GM23338 (cell line): Measurements from ENCODE around the gene HTR6. TPM values are rescaled to one million over a fixed set of nuclear protein-coding genes. Genes with fewer than 3 reads are reported as not detected.

Experiments used
- ATAC-seq: fragments of 200-7000 bp; cut with Tn5 transposase; 3 replicates; pipeline ENCODE4 v1.9.1; 2020
- DNase-seq: peaks from one replicate; pipeline ENCODE4 v3.0.0-alpha.2; 2015; ENCODE audit warnings: low spot score
- H2AFZ ChIP-seq: fragments of 200-600 bp; sonication (generic); 2 replicates; pipeline ENCODE4 v1.8.0; 2016; ENCODE audit warnings: antibody characterized with exemption, mild to moderate bottlenecking, moderate library complexity
- H3F3A ChIP-seq: fragments of 200-600 bp; sonication (generic); replicated peaks from 2 replicates; pipeline ENCODE4 v1.8.0; 2017; ENCODE audit warnings: antibody characterized with exemption, mixed run types, low read depth
- H3K27ac ChIP-seq: fragments of 200-600 bp; sonication (generic); 2 replicates; pipeline ENCODE4 v1.6.1; 2016; ENCODE audit warnings: low read depth
- H3K27me3 ChIP-seq: fragments of 200-600 bp; sonication (generic); 2 replicates; pipeline ENCODE4 v1.8.0; 2016; ENCODE audit warnings: mild to moderate bottlenecking, mixed run types, moderate library complexity; ENCODE audit not compliant: insufficient read depth
- H3K36me3 ChIP-seq: fragments of 200-600 bp; sonication (generic); 2 replicates; pipeline ENCODE4 v1.8.0; 2016; ENCODE audit warnings: mild to moderate bottlenecking; ENCODE audit not compliant: insufficient read depth
- H3K4me1 ChIP-seq: fragments of 200-600 bp; sonication (generic); 2 replicates; pipeline ENCODE4 v1.8.0; 2016; ENCODE audit warnings: mild to moderate bottlenecking, moderate library complexity; ENCODE audit not compliant: insufficient read depth
- H3K4me2 ChIP-seq: fragments of 200-600 bp; sonication (generic); 2 replicates; pipeline ENCODE4 v1.7.1; 2017; ENCODE audit warnings: mixed run types
- H3K4me3 ChIP-seq: fragments of 200-600 bp; sonication (generic); 2 replicates; pipeline ENCODE4 v1.6.1; 2016; ENCODE audit warnings: mixed run types
- H3K79me2 ChIP-seq: fragments of 200-600 bp; sonication (generic); replicated peaks from 2 replicates; pipeline ENCODE4 v1.8.0; 2017; ENCODE audit warnings: mild to moderate bottlenecking; ENCODE audit not compliant: insufficient read depth
- H3K9me2 ChIP-seq: fragments of 200-600 bp; sonication (generic); 2 replicates; pipeline ENCODE4 v1.8.0; 2017; ENCODE audit not compliant: insufficient read depth
- H4K20me1 ChIP-seq: fragments of 200-600 bp; sonication (generic); replicated peaks from 2 replicates; pipeline ENCODE4 v1.8.0; 2017; ENCODE audit warnings: mild to moderate bottlenecking; ENCODE audit not compliant: insufficient read depth
- H3K27ac Mint-ChIP-seq: 2 replicates; pipeline ENCODE4 v1.8.0; 2020; ENCODE audit warnings: inconsistent platforms, mild to moderate bottlenecking, moderate library complexity, mixed read lengths
- H3K27me3 Mint-ChIP-seq: 3 replicates; pipeline ENCODE4 v1.8.0; 2022; ENCODE audit warnings: low read depth, mild to moderate bottlenecking, moderate library complexity, mixed read lengths, inconsistent platforms; ENCODE audit not compliant: insufficient read depth, poor library complexity
- H3K36me3 Mint-ChIP-seq: 3 replicates; pipeline ENCODE4 v1.8.0; 2021; ENCODE audit warnings: low read depth, mild to moderate bottlenecking, inconsistent platforms, moderate library complexity, mixed read lengths
- H3K4me1 Mint-ChIP-seq: 3 replicates; pipeline ENCODE4 v1.8.0; 2020; ENCODE audit warnings: mild to moderate bottlenecking, inconsistent platforms, mixed read lengths
- H3K4me3 Mint-ChIP-seq: 3 replicates; pipeline ENCODE4 v1.8.0; 2021; ENCODE audit warnings: moderate library complexity, mild to moderate bottlenecking, inconsistent platforms, mixed read lengths
- H3K9me3 Mint-ChIP-seq: 3 replicates; pipeline ENCODE4 v1.8.0; 2020; ENCODE audit warnings: moderate library complexity, mild to moderate bottlenecking, inconsistent platforms, mixed read lengths
- CREB1 ChIP-seq: fragments of 250-450 bp; sonication (Bioruptor Pico); IDR thresholded peaks from 2 replicates; pipeline ENCODE4 v1.5.0; 2020; ENCODE audit warnings: low read depth, mild to moderate bottlenecking, moderate library complexity
- EZH2phosphoT487 ChIP-seq: fragments of 200-600 bp; sonication (generic); IDR thresholded peaks from one replicate; pipeline ENCODE4 v1.8.1; 2018; ENCODE audit warnings: antibody characterized with exemption; ENCODE audit not compliant: unreplicated experiment
- JUNB ChIP-seq: IDR thresholded peaks from one replicate; pipeline ENCODE4 v1.6.1; 2016; ENCODE audit warnings: antibody characterized with exemption; ENCODE audit not compliant: unreplicated experiment
- NANOG ChIP-seq: IDR thresholded peaks from 2 replicates; pipeline ENCODE4 v1.6.1; 2016; ENCODE audit warnings: antibody characterized with exemption, borderline replicate concordance
- POLR2AphosphoS5 ChIP-seq: IDR thresholded peaks from 2 replicates; pipeline ENCODE4 v1.6.1; 2016; ENCODE audit warnings: antibody characterized with exemption, low read depth
- STAT1 ChIP-seq: IDR thresholded peaks from one replicate; pipeline ENCODE4 v1.6.1; 2016; ENCODE audit warnings: antibody characterized with exemption; ENCODE audit not compliant: unreplicated experiment
- ZNF114 ChIP-seq: fragments of 250-450 bp; sonication (Bioruptor Pico); IDR thresholded peaks from 2 replicates; pipeline ENCODE4 v1.5.0; 2020; ENCODE audit warnings: mild to moderate bottlenecking, moderate library complexity
- ZNF331 ChIP-seq: fragments of 250-450 bp; sonication (Bioruptor Pico); IDR thresholded peaks from 2 replicates; pipeline ENCODE4 v1.5.0; 2020; ENCODE audit warnings: low read depth, mild to moderate bottlenecking, moderate library complexity
- polyA plus RNA-seq: library from polyadenylated mRNA; unstranded; fragments of >200 nt; fragmentation: Nextera tagmentation; extraction: Ambion mirVana; gene quantifications from 2 replicates; pipeline ENCODE4 v1.2.1, GENCODE V29; 2016
- total RNA-seq: library from RNA; depleted of rRNA; stranded (reverse); fragments of >200 nt; shearing (Covaris generic); gene quantifications from 2 replicates; pipeline ENCODE4 v1.2.3, GENCODE V29; 2014
- TF ChIP-seq, protein P1 (sequence below), 2 experiments: fragments of 200-600 bp in 1 of 2; sonication (generic) in 1 of 2; conservative IDR thresholded peaks; 2 replicates each; pipeline versions ENCODE4 v1.5.1 to v1.6.1; 2016 to 2017; ENCODE audit warnings: antibody characterized with exemption in 2 of 2, low read depth in 2 of 2, mild to moderate bottlenecking in 2 of 2, moderate library complexity in 1 of 2
- TF ChIP-seq, protein P2 (sequence below): IDR thresholded peaks from one replicate; pipeline ENCODE4 v1.6.1; 2018; ENCODE audit warnings: antibody characterized with exemption; ENCODE audit not compliant: unreplicated experiment

HTR6 gene
- total and polyA plus RNA-seq, 2 experiments from 2014 or later, result 0.26 to 0.66 TPM

GRCh38 chr1:19704247-19705113 is 39.8 kb downstream of the HTR6 start:
- H3K4me3 Mint-ChIP-seq, result peak overlapping the region; percentile 48; the same call in 2 of the 3 replicates
- H3K36me3 Mint-ChIP-seq, result no peaks in the 10 kb centered on the region
- DNase-seq (peak; percentile 90), ATAC-seq (peak; percentile 91)
- Histone ChIP-seq H4K20me1 (no peaks in the 10 kb centered on the region), H3K27ac (no peak overlapping the region), H3K9me2 (no peaks in the 10 kb centered on the region), H3K4me1 (peaks cover 8% of the 10 kb centered on the region; the same call in 1 of the 2 replicates), H3K79me2 (no peaks in the 10 kb centered on the region), H3K36me3 (no peaks in the 10 kb centered on the region), H2AFZ (peak overlapping the region; percentile 82), H3F3A (no peaks in the 10 kb centered on the region), H3K4me2 (peak overlapping the region; percentile 55), H3K27me3 (no peaks in the 10 kb centered on the region), H3K4me3 (peak overlapping the region; percentile 27; the same call in 1 of the 2 replicates)
- H3K9me3 Mint-ChIP-seq, result no peaks in the 10 kb centered on the region
- H3K27ac Mint-ChIP-seq, result no peak overlapping the region
- TF ChIP-seq, protein P1, sequence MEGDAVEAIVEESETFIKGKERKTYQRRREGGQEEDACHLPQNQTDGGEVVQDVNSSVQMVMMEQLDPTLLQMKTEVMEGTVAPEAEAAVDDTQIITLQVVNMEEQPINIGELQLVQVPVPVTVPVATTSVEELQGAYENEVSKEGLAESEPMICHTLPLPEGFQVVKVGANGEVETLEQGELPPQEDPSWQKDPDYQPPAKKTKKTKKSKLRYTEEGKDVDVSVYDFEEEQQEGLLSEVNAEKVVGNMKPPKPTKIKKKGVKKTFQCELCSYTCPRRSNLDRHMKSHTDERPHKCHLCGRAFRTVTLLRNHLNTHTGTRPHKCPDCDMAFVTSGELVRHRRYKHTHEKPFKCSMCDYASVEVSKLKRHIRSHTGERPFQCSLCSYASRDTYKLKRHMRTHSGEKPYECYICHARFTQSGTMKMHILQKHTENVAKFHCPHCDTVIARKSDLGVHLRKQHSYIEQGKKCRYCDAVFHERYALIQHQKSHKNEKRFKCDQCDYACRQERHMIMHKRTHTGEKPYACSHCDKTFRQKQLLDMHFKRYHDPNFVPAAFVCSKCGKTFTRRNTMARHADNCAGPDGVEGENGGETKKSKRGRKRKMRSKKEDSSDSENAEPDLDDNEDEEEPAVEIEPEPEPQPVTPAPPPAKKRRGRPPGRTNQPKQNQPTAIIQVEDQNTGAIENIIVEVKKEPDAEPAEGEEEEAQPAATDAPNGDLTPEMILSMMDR (conservative IDR thresholded peaks at IDR 0.05; ENCODE audit: low read depth in 2 of 2), result peak; percentile 82 to 87
- TF ChIP-seq NANOG, result no peak
- peaks cover 10% of the 10 kb centered on the region for H3K4me1 Mint-ChIP-seq
- peaks cover 12% of the 10 kb centered on the region for H3K27me3 Mint-ChIP-seq

DNA sequence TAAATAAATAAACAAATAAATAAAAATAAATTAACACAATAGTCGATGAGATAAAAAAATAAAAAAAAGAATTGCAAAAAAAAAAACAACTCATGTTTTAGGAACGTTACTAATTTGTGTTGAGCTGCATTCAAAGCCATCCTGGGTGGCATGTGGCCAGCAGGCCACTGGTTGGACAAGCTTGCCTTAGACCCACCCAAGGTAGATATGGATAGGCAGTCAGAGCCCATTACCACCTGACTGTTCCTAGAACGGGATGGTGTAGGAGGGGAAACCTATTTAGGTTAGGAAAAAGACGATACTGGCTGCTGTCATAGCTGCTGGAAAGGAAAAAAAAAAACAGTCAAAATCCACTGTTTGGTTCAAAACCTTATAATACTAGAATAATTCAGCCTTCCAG is 40.8 kb downstream of the HTR6 start:
- H3K4me1 Mint-ChIP-seq, result peaks cover 10% of the 10 kb centered on the region
- H3K36me3 Mint-ChIP-seq, result no peaks in the 10 kb centered on the region
- H3K9me3 Mint-ChIP-seq, result no peaks in the 10 kb centered on the region
- H2AFZ ChIP-seq, result no peak overlapping the region
- no peaks in the 10 kb centered on the region for H3K27me3 ChIP-seq
- no peak overlapping the region for H3K27ac ChIP-seq
- H3K36me3 ChIP-seq, result no peaks in the 10 kb centered on the region
- H3K4me3 ChIP-seq, result no peak overlapping the region
- TF ChIP-seq STAT1 (no peak), JUNB (no peak), NANOG (no peak), POLR2AphosphoS5 (no peak), ZNF114 (CRISPR knock-in tag) (no peak), CREB1 (CRISPR knock-in tag) (no peak)
- no peaks in the 10 kb centered on the region for H3F3A ChIP-seq
- H3K27ac Mint-ChIP-seq, result no peak overlapping the region
- H3K27me3 Mint-ChIP-seq, result peaks cover 12% of the 10 kb centered on the region
- H4K20me1 ChIP-seq, result no peaks in the 10 kb centered on the region
- H3K9me2 ChIP-seq, result no peaks in the 10 kb centered on the region
- DNase-seq, result no peak
- H3K4me2 ChIP-seq, result no peak overlapping the region
- no peak for ATAC-seq
- no peaks in the 10 kb centered on the region for H3K79me2 ChIP-seq
- no peak overlapping the region for H3K4me3 Mint-ChIP-seq
- peaks cover 8% of the 10 kb centered on the region; the same call in 1 of the 2 replicates for H3K4me1 ChIP-seq

GRCh38 chr1:19706136-19706535 is 41.5 kb downstream of the HTR6 start:
- Histone ChIP-seq H3F3A (no peaks in the 10 kb centered on the region), H3K4me3 (no peak overlapping the region), H3K4me2 (no peak overlapping the region), H3K27me3 (no peaks in the 10 kb centered on the region), H3K4me1 (peaks cover 8% of the 10 kb centered on the region; the same call in 1 of the 2 replicates), H3K27ac (no peak overlapping the region), H3K36me3 (no peaks in the 10 kb centered on the region), H4K20me1 (no peaks in the 10 kb centered on the region), H3K79me2 (no peaks in the 10 kb centered on the region), H3K9me2 (no peaks in the 10 kb centered on the region), H2AFZ (no peak overlapping the region)
- peaks cover 10% of the 10 kb centered on the region for H3K4me1 Mint-ChIP-seq
- H3K4me3 Mint-ChIP-seq, result no peak overlapping the region
- H3K27me3 Mint-ChIP-seq, result peaks cover 10% of the 10 kb centered on the region
- no peaks in the 10 kb centered on the region for H3K9me3 Mint-ChIP-seq
- no peak overlapping the region for H3K27ac Mint-ChIP-seq
- no peaks in the 10 kb centered on the region for H3K36me3 Mint-ChIP-seq
- no peak for DNase-seq
- ATAC-seq, result no peak
- no peak for TF ChIP-seq ZNF331 (CRISPR knock-in tag)
- no peak for TF ChIP-seq POLR2AphosphoS5
- TF ChIP-seq STAT1, result no peak
- TF ChIP-seq, protein P2, sequence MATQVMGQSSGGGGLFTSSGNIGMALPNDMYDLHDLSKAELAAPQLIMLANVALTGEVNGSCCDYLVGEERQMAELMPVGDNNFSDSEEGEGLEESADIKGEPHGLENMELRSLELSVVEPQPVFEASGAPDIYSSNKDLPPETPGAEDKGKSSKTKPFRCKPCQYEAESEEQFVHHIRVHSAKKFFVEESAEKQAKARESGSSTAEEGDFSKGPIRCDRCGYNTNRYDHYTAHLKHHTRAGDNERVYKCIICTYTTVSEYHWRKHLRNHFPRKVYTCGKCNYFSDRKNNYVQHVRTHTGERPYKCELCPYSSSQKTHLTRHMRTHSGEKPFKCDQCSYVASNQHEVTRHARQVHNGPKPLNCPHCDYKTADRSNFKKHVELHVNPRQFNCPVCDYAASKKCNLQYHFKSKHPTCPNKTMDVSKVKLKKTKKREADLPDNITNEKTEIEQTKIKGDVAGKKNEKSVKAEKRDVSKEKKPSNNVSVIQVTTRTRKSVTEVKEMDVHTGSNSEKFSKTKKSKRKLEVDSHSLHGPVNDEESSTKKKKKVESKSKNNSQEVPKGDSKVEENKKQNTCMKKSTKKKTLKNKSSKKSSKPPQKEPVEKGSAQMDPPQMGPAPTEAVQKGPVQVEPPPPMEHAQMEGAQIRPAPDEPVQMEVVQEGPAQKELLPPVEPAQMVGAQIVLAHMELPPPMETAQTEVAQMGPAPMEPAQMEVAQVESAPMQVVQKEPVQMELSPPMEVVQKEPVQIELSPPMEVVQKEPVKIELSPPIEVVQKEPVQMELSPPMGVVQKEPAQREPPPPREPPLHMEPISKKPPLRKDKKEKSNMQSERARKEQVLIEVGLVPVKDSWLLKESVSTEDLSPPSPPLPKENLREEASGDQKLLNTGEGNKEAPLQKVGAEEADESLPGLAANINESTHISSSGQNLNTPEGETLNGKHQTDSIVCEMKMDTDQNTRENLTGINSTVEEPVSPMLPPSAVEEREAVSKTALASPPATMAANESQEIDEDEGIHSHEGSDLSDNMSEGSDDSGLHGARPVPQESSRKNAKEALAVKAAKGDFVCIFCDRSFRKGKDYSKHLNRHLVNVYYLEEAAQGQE, result no peak
- TF ChIP-seq JUNB, result no peak
- TF ChIP-seq EZH2phosphoT487, result no peak
- TF ChIP-seq, protein P1 (conservative IDR thresholded peaks at IDR 0.05; ENCODE audit: low read depth in 2 of 2), result no peak
